DND-41 (cell line): ENCODE results near the gene NTRK1.

Source experiments
- ATAC-seq: fragments of 200-7000 bp; cut with Tn5 transposase; 3 replicates; pipeline ENCODE4 v1.9.1; 2021; ENCODE audit warnings: low read depth; ENCODE audit not compliant: insufficient read depth
- DNase-seq: peaks from one replicate; pipeline ENCODE4 v3.0.0-alpha.2; 2020
- H2AFZ ChIP-seq: 2 replicates; pipeline ENCODE4 v1.6.0; 2012; ENCODE audit warnings: low read depth, low read length
- H3K27ac ChIP-seq: 2 replicates; pipeline ENCODE4 v1.5.1; 2012; ENCODE audit warnings: low read length, inconsistent platforms
- H3K27me3 ChIP-seq: fragments of 200-600 bp; sonication (generic); 2 replicates; pipeline ENCODE4 v1.6.0; 2012; ENCODE audit warnings: low read length, mild to moderate bottlenecking, inconsistent platforms; ENCODE audit not compliant: insufficient read depth, poor library complexity
- H3K36me3 ChIP-seq: 2 replicates; pipeline ENCODE4 v1.5.1; 2012; ENCODE audit warnings: low read length, inconsistent platforms; ENCODE audit not compliant: insufficient read depth
- H3K4me1 ChIP-seq: 2 replicates; pipeline ENCODE4 v1.5.1; 2012; ENCODE audit warnings: mild to moderate bottlenecking, low read length; ENCODE audit not compliant: insufficient read depth
- H3K4me2 ChIP-seq: 2 replicates; pipeline ENCODE4 v1.6.0; 2012; ENCODE audit warnings: mild to moderate bottlenecking, moderate library complexity, low read length, inconsistent platforms; ENCODE audit not compliant: insufficient read depth
- H3K4me3 ChIP-seq, 2 experiments: fragments of 200-600 bp in 1 of 2; shearing (Covaris generic) in 1 of 2; 2 replicates each; pipeline ENCODE4 v1.5.1; 2012 to 2016; ENCODE audit warnings: inconsistent platforms in 2 of 2, low read length in 2 of 2, mild to moderate bottlenecking in 2 of 2, low read depth in 1 of 2, moderate library complexity in 1 of 2
- H3K79me2 ChIP-seq: 2 replicates; pipeline ENCODE4 v1.6.0; 2012; ENCODE audit warnings: low read length, inconsistent platforms; ENCODE audit not compliant: insufficient read depth
- H3K9ac ChIP-seq: 2 replicates; pipeline ENCODE4 v1.6.0; 2012; ENCODE audit warnings: low read depth, mild to moderate bottlenecking, inconsistent platforms, low read length, moderate library complexity
- H3K9me3 ChIP-seq: 2 replicates; pipeline ENCODE4 v1.5.1; 2012; ENCODE audit warnings: low read length, moderate library complexity, mild to moderate bottlenecking, inconsistent platforms; ENCODE audit not compliant: insufficient read depth, severe bottlenecking
- H4K20me1 ChIP-seq: 2 replicates; pipeline ENCODE4 v1.6.0; 2012; ENCODE audit warnings: low read length; ENCODE audit not compliant: insufficient read depth
- EZH2 ChIP-seq: IDR thresholded peaks from 3 replicates; pipeline ENCODE4 v1.6.1; 2012; ENCODE audit warnings: borderline replicate concordance, low read depth, mild to moderate bottlenecking, moderate library complexity, low read length, inconsistent platforms; ENCODE audit not compliant: severe bottlenecking
- TF ChIP-seq, protein P1 (sequence below): IDR thresholded peaks from 2 replicates; pipeline ENCODE4 v1.5.1; 2012; ENCODE audit warnings: borderline replicate concordance, low read length, moderate library complexity, mild to moderate bottlenecking; ENCODE audit not compliant: poor library complexity, severe bottlenecking; ENCODE audit errors: extremely low read depth

Gene NTRK1

DNA sequence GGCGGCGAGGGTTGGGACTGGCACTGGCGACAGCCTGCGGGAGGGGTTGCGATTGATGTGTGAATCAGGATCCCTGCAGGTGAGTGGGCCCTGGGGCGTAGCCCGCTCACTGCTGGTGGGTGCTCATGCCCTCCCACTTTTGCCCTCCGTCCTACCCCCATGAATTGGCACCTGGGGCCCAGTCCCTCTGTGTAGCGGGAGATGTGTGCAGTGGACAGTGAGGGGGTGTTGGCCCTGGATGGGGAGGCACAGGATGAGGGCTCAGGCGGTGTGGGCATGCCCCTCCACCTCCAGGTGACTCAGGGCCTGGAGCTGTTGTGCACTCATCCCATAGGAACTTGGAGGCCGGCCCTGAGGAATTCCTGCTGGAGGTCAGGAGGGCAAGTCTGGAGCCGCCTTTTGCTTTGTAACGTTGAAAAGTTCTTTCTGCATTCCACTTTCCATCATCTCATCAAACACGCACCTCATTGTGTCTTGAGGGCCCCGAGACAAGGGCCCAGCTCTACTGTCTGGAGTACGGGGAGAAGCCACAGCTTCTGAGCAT, 35.9 kb downstream of the NTRK1 start:
- ATAC-seq (no peak), DNase-seq (no peak)
- no peak for TF ChIP-seq EZH2
- TF ChIP-seq, protein P1, sequence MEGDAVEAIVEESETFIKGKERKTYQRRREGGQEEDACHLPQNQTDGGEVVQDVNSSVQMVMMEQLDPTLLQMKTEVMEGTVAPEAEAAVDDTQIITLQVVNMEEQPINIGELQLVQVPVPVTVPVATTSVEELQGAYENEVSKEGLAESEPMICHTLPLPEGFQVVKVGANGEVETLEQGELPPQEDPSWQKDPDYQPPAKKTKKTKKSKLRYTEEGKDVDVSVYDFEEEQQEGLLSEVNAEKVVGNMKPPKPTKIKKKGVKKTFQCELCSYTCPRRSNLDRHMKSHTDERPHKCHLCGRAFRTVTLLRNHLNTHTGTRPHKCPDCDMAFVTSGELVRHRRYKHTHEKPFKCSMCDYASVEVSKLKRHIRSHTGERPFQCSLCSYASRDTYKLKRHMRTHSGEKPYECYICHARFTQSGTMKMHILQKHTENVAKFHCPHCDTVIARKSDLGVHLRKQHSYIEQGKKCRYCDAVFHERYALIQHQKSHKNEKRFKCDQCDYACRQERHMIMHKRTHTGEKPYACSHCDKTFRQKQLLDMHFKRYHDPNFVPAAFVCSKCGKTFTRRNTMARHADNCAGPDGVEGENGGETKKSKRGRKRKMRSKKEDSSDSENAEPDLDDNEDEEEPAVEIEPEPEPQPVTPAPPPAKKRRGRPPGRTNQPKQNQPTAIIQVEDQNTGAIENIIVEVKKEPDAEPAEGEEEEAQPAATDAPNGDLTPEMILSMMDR = no peak
- no peak overlapping the region for H3K4me2 ChIP-seq
- no peaks in the 10 kb centered on the region for H3K9me3 ChIP-seq
- no peaks in the 10 kb centered on the region for H3K79me2 ChIP-seq
- H3K27ac ChIP-seq = no peak overlapping the region
- no peaks in the 10 kb centered on the region for H3K27me3 ChIP-seq
- no peaks in the 10 kb centered on the region for H4K20me1 ChIP-seq
- H3K36me3 ChIP-seq = no peaks in the 10 kb centered on the region
- no peak overlapping the region for H3K9ac ChIP-seq
- H3K4me1 ChIP-seq = no peaks in the 10 kb centered on the region
- no peak overlapping the region for H3K4me3 ChIP-seq
- no peak overlapping the region for H2AFZ ChIP-seq

DNA sequence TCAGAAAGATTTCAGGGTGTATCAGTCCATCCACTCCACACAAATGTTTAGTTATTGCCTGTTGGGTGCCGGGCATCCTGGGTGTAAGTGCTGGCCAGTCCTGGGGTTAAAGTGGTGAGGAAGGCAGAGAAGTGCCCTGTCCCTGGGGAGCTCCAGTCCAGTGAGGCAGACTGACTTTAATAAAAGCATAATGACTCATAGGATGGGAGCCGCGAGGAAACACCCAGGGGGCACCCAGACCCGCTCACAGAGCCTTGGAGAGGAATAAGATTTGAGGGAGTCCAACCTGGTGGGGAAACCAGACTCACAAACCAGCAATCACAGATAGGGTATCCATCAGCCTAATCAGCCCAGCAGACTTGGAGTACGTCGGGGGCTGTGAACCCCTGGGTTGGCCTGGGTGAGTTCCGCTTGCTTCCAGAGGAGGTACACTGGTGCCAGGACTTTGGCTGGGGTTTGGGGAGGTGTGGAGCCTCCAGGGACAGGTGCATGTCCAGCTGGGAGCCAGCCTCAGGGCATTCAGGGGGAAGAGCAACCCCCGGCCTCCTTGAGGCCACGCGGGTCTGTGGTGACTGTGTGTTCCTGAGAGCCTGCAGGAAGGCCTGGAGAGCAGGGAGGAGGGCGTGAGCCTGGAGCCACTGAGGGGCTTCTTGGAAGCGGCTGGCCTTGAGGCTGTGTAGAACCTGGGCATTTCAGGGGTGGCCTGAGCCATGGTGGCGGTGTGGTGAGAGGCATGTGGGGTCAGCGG, 36.6 kb downstream of the NTRK1 start:
- Histone ChIP-seq H4K20me1 (no peaks in the 10 kb centered on the region), H3K36me3 (no peaks in the 10 kb centered on the region), H3K27me3 (no peaks in the 10 kb centered on the region), H3K4me3 (no peak overlapping the region), H3K9me3 (no peaks in the 10 kb centered on the region), H3K4me1 (no peaks in the 10 kb centered on the region), H3K4me2 (no peak overlapping the region), H3K79me2 (no peaks in the 10 kb centered on the region), H3K9ac (no peak overlapping the region), H3K27ac (no peak overlapping the region), H2AFZ (no peak overlapping the region)
- no peak for DNase-seq
- no peak for ATAC-seq
- TF ChIP-seq, protein P1 = no peak
- TF ChIP-seq EZH2 = no peak

DNA sequence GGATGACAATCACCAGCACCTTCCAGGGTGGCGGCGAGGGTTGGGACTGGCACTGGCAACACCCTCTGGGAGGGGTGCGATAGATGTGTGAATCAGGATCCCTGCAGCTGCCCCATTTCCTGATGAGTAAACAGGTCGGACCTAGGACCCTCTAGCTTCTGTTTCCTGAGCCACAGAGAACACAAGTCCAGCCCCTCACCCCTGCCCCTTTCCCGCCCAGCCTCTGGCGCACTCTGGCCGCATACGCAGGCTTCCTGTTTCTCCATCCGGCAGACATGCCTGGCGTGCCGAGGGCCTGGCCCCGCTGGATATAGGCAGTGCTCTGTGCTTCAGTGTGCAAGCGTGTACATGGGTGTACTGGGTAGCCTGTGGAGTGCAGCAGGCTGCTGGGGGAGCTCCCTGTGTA, 37.5 kb downstream of the NTRK1 start:
- no peak for ATAC-seq
- TF ChIP-seq, protein P1 = no peak
- no peak for TF ChIP-seq EZH2
- H3K9ac ChIP-seq = no peak overlapping the region
- no peak overlapping the region for H3K4me2 ChIP-seq
- H3K4me3 ChIP-seq = no peak overlapping the region
- H2AFZ ChIP-seq = no peak overlapping the region
- H3K27ac ChIP-seq = no peak overlapping the region
- H3K9me3 ChIP-seq = no peaks in the 10 kb centered on the region
- no peaks in the 10 kb centered on the region for H4K20me1 ChIP-seq
- no peaks in the 10 kb centered on the region for H3K36me3 ChIP-seq
- no peak for DNase-seq
- no peaks in the 10 kb centered on the region for H3K4me1 ChIP-seq
- H3K79me2 ChIP-seq = no peaks in the 10 kb centered on the region
- peaks cover 6% of the 10 kb centered on the region for H3K27me3 ChIP-seq
